GM18526 (cell line): ENCODE results near the gene CALML3.

Source experiments
- POLR2A ChIP-seq: IDR thresholded peaks from 3 replicates; pipeline ENCODE4 v1.6.1; 2011; ENCODE audit not compliant: insufficient read length; ENCODE audit errors: extremely low read depth

CALML3 gene

DNA sequence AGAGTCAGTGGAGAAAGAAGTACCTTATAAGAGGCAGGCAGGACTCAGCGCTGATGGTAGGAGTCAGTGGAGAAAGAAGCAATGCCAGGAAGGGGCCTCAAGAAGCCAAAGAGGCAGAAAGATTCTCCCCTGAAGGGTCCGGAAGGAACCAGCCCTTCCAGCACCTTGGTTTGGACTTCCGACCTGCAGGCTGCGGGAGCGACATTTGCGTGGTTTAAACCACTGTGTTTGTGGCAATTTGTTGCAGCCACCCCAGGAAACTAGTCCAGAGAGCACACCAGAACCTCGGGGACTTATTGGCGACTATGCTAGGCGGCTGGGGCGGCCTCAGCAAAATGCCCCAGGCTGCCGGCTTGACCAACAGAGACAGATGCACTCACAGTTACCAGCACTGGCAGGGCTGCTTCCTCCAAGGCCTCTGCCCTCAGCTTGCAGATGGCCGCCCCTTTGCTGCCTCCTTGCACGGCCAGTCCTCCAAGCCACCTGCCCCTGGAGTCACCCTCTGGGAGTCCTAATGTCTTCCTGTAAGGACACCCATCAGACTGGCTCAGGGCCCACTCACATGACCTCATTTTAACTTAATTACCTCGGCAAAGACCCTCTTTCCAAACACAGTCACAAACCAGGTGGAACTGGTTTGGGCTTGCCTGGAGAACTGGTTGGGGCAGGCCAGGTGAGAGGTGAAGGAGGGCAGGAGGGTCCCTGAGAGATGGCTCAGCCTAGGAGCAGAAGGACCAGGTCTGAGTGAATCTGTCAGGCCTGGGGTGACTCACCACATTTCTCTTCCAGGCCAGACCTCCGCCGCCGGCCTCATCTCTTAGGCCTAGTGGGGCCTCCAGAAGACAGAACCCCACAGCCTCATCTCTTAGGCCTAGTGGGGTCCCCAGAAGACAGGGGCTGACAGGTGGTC lies 26.1 kb downstream of the CALML3 start:
- no peak for TF ChIP-seq POLR2A

DNA sequence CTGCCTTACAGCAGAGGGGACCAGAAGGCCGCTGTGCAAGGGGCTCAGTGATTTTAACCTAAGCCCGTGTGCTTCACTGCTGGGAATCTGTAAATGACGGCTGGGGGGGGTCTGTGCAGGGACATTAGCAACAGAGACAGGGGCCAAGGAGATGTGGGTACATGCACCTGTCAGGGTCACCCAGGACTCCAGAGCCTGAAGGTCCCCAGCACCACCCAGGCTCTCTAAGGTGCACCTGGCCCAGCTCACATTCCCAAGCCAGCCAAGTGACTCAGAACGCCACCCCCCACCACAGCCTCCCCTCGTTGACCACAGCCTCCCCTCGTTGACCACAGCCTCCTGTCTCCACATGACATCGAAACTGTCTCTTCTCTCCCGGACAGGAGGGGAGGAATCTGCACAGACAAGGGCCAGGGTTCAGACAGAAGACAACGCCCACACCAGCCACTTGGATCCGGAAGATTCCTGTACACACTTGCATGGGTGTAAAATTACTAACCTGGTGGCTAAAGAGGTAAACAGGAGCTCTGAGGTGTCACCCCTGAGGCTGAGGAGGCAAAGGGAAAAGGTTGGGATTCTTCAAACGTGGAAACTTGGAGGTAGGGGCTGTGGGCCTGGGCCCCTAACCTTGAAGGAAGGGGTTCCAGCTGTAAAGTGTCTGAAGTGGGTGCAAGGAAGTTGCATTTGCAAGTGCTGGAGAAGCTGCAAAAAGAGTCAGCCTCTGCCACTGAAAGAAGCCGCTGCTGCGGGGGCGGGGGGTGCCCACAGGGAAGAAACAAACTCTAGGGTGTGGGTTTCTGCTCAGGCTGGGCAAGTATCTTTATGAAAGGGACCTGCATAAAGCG lies 27.0 kb downstream of the CALML3 start:
- TF ChIP-seq POLR2A, result no peak

DNA sequence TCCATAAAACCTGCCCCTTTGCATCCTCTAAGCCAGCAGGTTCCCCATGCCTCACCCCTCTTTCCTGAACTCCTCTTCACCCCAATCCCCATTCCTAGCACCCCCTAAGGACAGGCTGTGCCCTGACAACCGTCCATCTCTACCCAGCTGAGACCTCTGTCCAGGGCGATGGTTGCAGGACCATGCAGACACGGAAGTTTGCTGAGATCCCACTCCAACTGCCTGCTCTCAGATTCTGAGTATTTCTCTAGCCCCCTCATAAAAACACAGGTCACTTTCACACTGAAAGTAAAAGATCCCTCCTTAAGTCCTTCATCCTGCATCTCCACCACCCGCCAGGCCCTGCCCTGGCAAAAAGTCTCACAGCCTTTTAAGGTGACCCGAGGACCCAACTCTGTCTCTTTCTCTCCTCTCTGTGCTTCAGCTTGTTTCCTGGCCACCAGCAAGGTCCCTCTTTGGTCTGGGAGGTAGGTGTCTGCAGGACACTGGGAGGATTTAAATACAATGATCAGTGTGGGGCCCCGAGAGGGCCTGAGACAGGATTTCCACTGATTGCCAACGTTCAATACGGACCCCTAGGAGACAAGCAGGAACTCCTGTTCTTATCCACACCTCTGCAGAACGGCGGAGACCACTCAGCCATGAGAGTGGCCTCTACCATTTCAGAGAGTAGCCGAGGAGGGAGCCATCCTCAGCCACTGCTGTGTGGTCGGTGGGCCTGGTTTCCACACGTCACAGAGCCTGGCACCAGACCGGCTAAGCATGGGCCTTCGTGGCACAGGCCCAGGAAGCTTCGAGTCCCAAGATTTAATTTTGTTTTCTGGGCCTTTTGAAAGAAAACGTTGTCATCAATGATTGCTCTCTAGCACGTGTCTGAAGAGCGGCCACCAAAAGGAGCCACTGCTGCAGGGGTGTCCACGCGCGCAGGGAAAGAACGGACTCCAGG lies 27.9 kb downstream of the CALML3 start:
- no peak for TF ChIP-seq POLR2A

DNA sequence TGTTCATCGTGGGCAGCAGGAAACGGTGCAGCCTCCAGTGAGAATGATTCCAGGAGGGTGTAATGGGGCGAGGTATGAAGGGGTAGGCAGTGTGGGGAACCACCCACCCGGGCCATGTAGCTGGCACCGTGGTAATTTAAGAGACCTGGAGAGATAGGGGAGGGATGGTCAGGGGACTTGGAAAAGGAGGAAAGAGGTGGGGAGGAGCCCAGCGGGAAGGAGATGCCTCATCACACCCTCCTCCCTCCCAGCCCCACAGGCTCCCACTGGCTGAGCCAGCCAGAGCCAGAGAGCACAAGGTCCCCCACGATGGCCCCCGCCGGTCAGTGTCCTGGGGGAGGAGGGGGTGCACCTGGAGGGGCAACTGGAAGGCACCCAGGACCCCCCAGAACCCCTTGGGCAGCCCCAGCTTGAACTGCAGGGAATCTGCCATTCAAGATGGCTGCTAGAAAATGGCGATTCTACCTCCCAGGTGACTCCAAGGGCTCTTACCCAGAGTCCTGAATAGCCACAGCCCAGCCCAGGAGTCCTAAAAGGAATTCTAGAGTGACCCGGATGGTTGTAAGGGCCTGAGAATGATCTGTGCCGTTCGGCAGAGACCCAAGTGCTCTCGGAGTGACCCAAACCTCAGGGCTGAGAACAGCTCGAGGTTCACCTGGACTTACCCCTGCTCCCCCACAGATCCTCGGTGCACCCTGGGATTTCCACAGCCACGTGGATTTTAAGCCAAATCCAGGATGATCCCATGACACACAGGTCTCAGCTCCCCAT lies 28.8 kb downstream of the CALML3 start:
- TF ChIP-seq POLR2A, result no peak

DNA sequence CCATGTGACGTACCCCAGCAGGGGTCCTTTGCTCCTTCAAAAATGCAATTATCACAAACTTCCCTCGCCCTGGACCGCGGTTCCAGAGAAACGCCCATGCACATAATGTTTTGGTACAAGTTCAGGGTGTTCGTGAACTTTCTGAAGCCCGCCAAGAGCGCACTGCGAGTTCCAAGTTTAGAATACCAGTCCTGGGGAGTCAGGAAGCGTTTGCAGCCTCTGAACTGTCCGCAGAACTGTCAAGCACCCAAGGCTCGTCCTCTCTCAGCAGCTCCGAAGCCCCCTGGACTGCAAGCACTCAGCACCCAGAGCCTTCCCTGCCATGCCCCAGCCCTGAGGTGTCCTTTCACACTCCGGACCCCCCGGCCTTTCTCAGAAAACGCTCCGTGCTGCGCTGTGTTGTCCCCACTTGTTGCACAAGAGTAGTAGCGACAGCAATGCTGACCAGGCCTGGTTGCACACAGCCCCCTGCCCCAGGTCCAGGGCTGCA lies 30.3 kb downstream of the CALML3 start:
- TF ChIP-seq POLR2A, result no peak

DNA sequence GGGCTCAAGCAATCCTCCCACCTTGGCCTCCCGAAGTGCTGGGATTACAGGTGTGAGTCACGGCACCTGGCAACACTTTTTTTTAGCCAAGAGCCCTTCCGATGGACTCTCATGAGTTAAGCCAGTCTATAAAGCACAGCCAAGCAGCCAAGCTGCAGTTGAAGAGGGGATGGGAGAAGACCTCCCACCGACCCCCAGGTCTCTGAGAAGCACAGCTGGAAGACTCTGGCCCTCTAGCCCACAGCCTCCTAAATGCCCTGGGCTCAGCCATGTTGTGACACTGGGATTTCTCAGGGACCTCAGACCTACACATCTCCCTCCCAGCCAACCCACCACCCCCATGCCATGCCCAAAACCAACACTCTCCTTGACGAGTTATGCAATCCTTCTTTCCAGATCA lies 31.1 kb downstream of the CALML3 start:
- no peak for TF ChIP-seq POLR2A

DNA sequence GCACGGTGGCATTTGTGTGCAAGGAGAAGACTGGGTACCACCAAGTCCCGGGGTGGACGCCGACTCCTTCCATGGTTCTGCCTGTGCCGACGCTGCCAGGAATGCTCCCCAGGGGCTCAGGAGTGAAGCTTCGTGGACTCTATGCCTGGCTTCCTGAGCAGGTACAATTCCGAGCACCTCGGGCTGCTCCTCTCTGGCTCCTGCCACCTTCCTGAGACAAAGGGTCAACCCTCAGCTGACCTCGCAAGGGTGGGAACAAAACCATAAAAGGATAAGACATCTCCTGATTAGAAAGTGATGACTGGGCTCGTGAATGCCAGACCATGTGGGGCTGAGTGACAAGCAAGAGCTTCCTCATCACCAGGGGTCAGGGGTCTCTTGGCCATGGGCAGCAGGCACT lies 31.8 kb downstream of the CALML3 start:
- TF ChIP-seq POLR2A, result no peak

DNA sequence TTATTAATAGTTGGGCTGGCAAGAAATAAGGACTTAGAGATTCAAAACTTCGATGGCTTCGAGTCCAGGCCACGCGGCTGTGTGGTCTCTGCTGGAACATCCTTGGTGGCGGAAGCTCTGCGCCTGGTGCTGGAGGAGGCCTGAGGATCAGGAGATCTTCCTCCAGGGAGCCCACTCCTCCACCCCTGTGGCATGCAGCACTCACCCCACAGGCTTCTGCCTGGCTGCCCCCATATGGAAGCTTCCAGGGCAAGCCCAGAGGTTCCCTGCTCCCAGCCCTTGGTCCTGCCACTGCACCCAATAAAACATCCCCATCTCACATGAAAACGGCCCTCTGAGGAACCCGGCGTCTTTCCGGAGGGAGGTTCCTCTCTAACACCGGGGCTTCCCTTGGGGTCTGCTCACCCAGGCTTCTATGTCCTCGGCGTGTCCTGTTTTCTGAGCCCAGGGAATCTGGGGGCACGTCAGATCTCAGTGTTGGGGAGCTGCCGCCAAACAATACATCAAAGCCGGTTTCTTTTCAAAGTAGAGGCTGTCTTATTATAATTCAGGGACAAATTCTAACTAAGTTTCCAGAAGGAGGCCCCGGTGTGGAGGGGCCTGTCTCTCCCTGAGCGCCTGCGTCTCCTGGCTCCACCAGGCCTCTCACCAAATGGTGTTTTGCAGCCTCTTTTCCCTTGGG lies 32.4 kb downstream of the CALML3 start:
- no peak for TF ChIP-seq POLR2A

DNA sequence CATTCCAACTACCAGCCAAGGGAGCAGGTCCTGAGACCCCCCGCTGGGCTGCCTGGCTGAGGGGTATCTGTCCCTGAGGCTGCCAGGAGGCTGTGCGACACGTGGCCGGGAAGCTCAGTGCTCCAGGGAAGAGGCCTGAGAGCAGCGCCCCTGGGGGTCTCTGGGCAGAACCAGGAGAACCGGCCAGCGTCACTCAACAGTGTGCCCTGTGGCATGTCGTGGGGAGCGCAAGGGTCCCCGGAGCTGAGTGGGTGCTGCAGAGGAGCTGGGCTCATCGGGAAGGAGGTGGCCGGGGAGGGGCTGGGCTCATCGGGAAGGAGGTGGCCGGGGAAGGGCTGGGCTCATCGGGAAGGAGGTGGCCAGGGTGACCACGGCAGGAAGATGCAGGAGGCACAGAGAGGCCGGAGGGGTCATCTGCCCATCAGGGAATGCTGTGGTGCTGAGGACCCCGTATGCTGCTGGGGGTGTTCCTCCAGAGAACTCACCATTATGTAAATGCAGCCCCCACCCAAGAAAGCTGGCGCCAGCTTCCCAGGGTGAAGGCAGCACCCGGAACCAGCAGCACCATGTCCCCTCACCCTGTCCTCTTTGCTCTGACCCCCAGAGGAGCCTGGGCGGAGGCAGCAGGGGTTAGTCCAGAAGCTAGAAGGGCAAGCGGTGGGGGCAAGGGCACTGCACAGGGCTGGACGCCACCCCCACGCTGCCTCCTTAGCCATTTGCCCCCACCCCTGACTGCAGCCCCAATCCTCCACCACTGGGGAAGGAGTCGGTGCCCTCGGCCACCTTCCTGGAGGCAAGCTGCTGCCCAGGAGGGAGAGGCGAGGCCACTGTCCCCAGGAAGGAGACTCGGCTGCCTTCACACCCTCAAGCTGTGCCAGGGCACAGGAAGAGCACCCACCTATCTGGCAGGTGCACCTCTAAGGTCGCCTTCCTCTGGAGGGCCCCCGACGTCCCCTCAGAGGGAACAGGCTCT lies 33.3 kb downstream of the CALML3 start:
- TF ChIP-seq POLR2A, result no peak

DNA sequence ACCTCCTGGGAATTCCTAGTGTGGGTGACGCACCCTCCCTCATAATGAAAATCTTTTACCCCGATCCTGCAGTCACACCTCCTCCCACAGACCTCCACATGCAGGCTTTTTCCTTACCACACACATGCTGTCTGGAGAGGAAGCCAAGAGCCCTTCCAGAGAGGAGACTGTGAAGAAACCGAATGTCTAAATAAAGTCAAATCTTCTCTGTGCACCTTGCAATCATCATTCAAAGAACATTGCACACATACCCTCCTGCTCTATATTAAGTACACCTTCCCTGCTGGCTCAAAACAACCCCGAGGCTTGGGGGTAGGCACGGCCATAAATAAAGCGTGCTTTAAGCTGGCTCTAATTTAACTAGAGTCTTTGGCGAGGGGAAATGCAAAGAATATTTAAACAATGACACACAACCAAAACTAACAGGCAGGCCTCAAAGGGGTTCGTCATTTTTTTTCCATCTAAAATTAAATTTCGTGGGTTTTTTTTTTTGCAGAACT lies 34.9 kb downstream of the CALML3 start:
- TF ChIP-seq POLR2A, result no peak

DNA sequence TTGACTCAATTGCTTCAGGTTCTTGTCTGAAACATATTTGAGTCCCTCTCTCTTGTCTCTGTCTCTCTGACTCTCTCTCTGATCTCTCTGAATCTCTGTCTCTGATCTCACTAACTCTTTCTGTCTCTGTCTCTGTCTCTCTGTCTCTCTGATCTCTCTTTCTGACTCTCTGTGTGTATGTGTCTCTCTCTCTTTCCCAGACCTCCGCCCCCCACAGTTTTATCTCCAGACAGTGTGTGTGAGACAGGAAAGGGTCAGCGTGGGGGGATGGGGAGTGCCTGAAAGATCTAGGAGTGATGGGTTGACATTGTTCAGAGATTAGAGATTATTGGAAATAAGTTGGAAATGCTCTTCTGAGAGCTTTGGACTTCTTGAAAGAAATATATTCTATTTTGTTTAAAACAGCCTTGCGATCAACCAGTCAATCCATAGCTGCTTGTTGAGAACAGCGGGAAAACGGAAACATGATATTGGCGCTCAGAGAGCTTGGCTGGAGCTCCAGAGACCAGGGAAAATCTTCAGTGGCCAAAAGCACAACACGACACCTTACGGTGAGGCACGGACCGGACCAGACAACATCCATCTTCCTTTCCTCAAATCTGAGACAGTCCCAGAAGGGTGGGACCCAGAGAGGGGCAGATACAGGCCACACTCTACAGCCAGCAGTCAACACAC lies 35.5 kb downstream of the CALML3 start:
- TF ChIP-seq POLR2A, result no peak
